PC-9 (cell line): ENCODE data around the gene FRRS1.

Experiments
- CTCF ChIP-seq: fragments of 200-600 bp; sonication (generic); conservative IDR thresholded peaks from 2 replicates; pipeline ENCODE4 v1.6.1; 2017; ENCODE audit warnings: mixed run types, antibody characterized with exemption, mild to moderate bottlenecking, moderate library complexity
- EZH2 ChIP-seq: fragments of 200-600 bp; sonication (generic); IDR thresholded peaks from 2 replicates; pipeline ENCODE4 v1.8.0; 2017; ENCODE audit warnings: antibody characterized with exemption, low read depth

GRCh38 chr1:99700020-99700419, 66.4 kb downstream of the FRRS1 start:
- no peak for TF ChIP-seq CTCF
- no peak for TF ChIP-seq EZH2
